Endothelial cell of umbilical vein (primary cell): ENCODE results near the gene TBX5.

Source experiments
- CTCF ChIP-seq, 2 donors: IDR thresholded peaks; 1 replicate in 1 of 2; 2 replicates in 1 of 2; pipeline ENCODE4 v1.5.1; 2011; ENCODE audit warnings: low read length in 2 of 2, mild to moderate bottlenecking in 2 of 2, moderate library complexity in 2 of 2, control low read depth in 1 of 2, inconsistent platforms in 1 of 2, low read depth in 1 of 2; ENCODE audit not compliant: insufficient read depth in 1 of 2; ENCODE audit errors: extremely low read depth in 1 of 2
- EZH2 ChIP-seq: IDR thresholded peaks from 2 replicates; pipeline ENCODE4 v1.6.1; 2012; ENCODE audit warnings: borderline replicate concordance, low read depth, mild to moderate bottlenecking, moderate library complexity, low read length, inconsistent platforms; ENCODE audit not compliant: severe bottlenecking
- FOS ChIP-seq: IDR thresholded peaks from 2 replicates; pipeline ENCODE4 v1.6.1; 2011; ENCODE audit warnings: mild to moderate bottlenecking, low read length, moderate library complexity, borderline replicate concordance; ENCODE audit not compliant: insufficient read depth
- GATA2 ChIP-seq: IDR thresholded peaks from 2 replicates; pipeline ENCODE4 v1.7.0; 2011; ENCODE audit warnings: low read depth, mild to moderate bottlenecking, moderate library complexity, mixed read lengths, low read length; ENCODE audit not compliant: insufficient read length, insufficient read depth
- JUN ChIP-seq: IDR thresholded peaks from 2 replicates; pipeline ENCODE4 v1.6.1; 2011; ENCODE audit warnings: borderline replicate concordance, low read depth; ENCODE audit not compliant: insufficient read length, insufficient read depth
- MAX ChIP-seq: IDR thresholded peaks from 2 replicates; pipeline ENCODE4 v1.6.1; 2011; ENCODE audit not compliant: insufficient read depth, insufficient read length
- POLR2A ChIP-seq: IDR thresholded peaks from 2 replicates; pipeline ENCODE4 v1.6.1; 2012; ENCODE audit warnings: low read depth, mild to moderate bottlenecking, control low read depth, low read length
- POLR2AphosphoS5 ChIP-seq: IDR thresholded peaks from 2 replicates; pipeline ENCODE4 v1.6.1; 2012; ENCODE audit warnings: low read depth, mild to moderate bottlenecking, control low read depth, low read length, moderate library complexity; ENCODE audit not compliant: insufficient read depth

- TF ChIP-seq CTCF (IDR thresholded peaks at IDR 0.05; ENCODE audit: extremely low read depth in 1 of 2, insufficient read depth in 1 of 2, low read depth in 1 of 2, low read length in 2 of 2) (no peak), POLR2AphosphoS5 (no peak), POLR2A (no peak), EZH2 (no peak), MAX (no peak), JUN (no peak), FOS (no peak), GATA2 (no peak)
These were observed 5.0 kb downstream of the TBX5 start for GRCh38 chr12:114400925-114401324.
